ENCODE measurements around the gene CD55. TPM values are rescaled to one million over a fixed set of nuclear protein-coding genes. Genes with fewer than 3 reads are reported as not detected.

CD55 gene
- total and polyA plus RNA-seq, 2 of the 8 experiments (the other 6 are each of a cell fraction or from before 2014, with no cell fraction given) = 20.1 to 22.8 TPM

GRCh38 chr1:207398986-207399385, 77.5 kb downstream of the CD55 start:
- Histone ChIP-seq H4K20me1 (replicated peaks in 1 of 2; ENCODE audit: control insufficient read depth in 1 of 2, insufficient read depth in 2 of 2, low read length in 2 of 2) (no peaks in the 10 kb centered on the region), H4K5ac (ENCODE audit: insufficient read length, low read depth, low read length) (no peak overlapping the region), H3K36me3 (ENCODE audit: control insufficient read depth in 2 of 4, insufficient read depth in 4 of 4, low read length in 3 of 4) (no peaks in the 10 kb centered on the region), H2AFZ (ENCODE audit: low read length) (no peak overlapping the region), H3K23me2 (ENCODE audit: low read depth, low read length) (no peaks in the 10 kb centered on the region; the same call in 1 of the 2 replicates), H2BK5ac (ENCODE audit: low read depth, low read length) (no peak overlapping the region), H3K79me2 (ENCODE audit: control insufficient read depth in 1 of 2, insufficient read depth in 2 of 2, low read length in 2 of 2) (no peaks in the 10 kb centered on the region), H2BK15ac (ENCODE audit: low read length) (no peak overlapping the region), H2BK20ac (ENCODE audit: low read length) (no peak overlapping the region), H3K4me1 (replicated peaks in 1 of 4; ENCODE audit: control insufficient read depth in 3 of 4, insufficient read depth in 4 of 4, low read length in 3 of 4) (peaks cover 0 to 2% (median 0%) of the 10 kb centered on the region in 4 experiments; a peak in 1 of 7 replicates), H3K9ac (replicated peaks in 1 of 4; ENCODE audit: extremely low read depth in 1 of 4, low read depth in 3 of 4, low read length in 3 of 4) (no peak overlapping the region), H3K27me3 (replicated peaks in 1 of 4; ENCODE audit: control insufficient read depth in 3 of 4, extremely low read depth in 1 of 4, insufficient read depth in 3 of 4, low read length in 3 of 4) (no peaks in the 10 kb centered on the region), H3K4ac (replicated peaks; ENCODE audit: insufficient read length, low read depth, low read length) (no peak overlapping the region), H3K18ac (ENCODE audit: extremely low read depth, low read length) (no peak overlapping the region), H3K79me1 (ENCODE audit: low read depth, low read length) (no peaks in the 10 kb centered on the region), H2BK12ac (ENCODE audit: low read depth, low read length) (no peak overlapping the region), H2BK120ac (replicated peaks; ENCODE audit: low read depth, low read length) (no peak overlapping the region), H3K27ac (ENCODE audit: low read depth, low read length) (no peak overlapping the region), H4K91ac (replicated peaks; ENCODE audit: insufficient read length, low read length) (no peak overlapping the region), H2AK5ac (ENCODE audit: low read depth, low read length) (no peak overlapping the region), H3K14ac (ENCODE audit: insufficient read length) (no peak overlapping the region), H3K23ac (ENCODE audit: insufficient read length) (no peak overlapping the region), H3K56ac (replicated peaks; ENCODE audit: insufficient read length, low read depth, low read length) (no peak overlapping the region), H3K9me3 (ENCODE audit: insufficient read depth in 2 of 2, low read depth in 1 of 2, low read length in 1 of 2) (no peaks in the 10 kb centered on the region), H3K4me3 (ENCODE audit: extremely low read depth in 1 of 4, insufficient read depth in 2 of 4, low read depth in 3 of 4, low read length in 4 of 4) (no peak overlapping the region), H4K8ac (ENCODE audit: extremely low read depth, insufficient read depth, low read length) (no peak overlapping the region), H3K4me2 (ENCODE audit: insufficient read depth in 1 of 2, low read depth in 2 of 2, low read length in 2 of 2) (no peak overlapping the region)
- CTCF ChIA-PET (ENCODE audit: partially characterized antibody) = interaction anchor here (0.6 to 1.2 kb wide), 3 partner anchors 14 to 488 kb away, joined by 3 read pairs; no protein-coding TSS in a partner anchor
- DNase-seq (ENCODE audit: low read depth in 1 of 2, low spot score in 2 of 2) (no peak), FAIRE-seq (no peak)
- TF ChIP-seq BRCA1 (IDR thresholded peaks at IDR 0.05; ENCODE audit: low read depth, low read length) (no peak), GTF2F1 (IDR thresholded peaks at IDR 0.05; ENCODE audit: borderline replicate concordance, low read depth, low read length) (no peak), POLR2A (IDR thresholded peaks at IDR 0.05; ENCODE audit: control extremely low read depth in 1 of 2, low read depth in 2 of 2, low read length in 2 of 2) (no peak), USF2 (IDR thresholded peaks at IDR 0.05; ENCODE audit: low read length) (no peak), SP2 (IDR thresholded peaks at IDR 0.05; ENCODE audit: low read length) (no peak), PHF8 (conservative IDR thresholded peaks at IDR 0.05; ENCODE audit: low read depth, low read length) (no peak)
- WGBS, 2 experiments (ENCODE audit: extremely low coverage in 1 of 2, insufficient coverage in 1 of 2, insufficient read length in 1 of 2, insufficient replicate concordance in 2 of 2, low coverage in 1 of 2, low lambda C conversion rate in 2 of 2, missing lambda C conversion rate in 1 of 2) = 83% methylated on average over 1 of the region's 1 CpG; no CpG with 5 or more reads in 1 of the 2 experiments
- POLR2A ChIA-PET (ENCODE audit: partially characterized antibody) = no interaction called here
